Measurements from ENCODE around the gene ATP10D. TPM values are rescaled to one million over a fixed set of nuclear protein-coding genes. Genes with fewer than 3 reads are reported as not detected.

ATP10D gene
- total RNA-seq, 1 experiment from 2014 or later = 5.1 TPM

GRCh38 chr4:47606482-47606881 lies 121.4 kb downstream of the ATP10D start:
- H4K20me1 ChIP-seq (ENCODE audit: insufficient read depth) = no peaks in the 10 kb centered on the region
- H2AFZ ChIP-seq (ENCODE audit: low read depth, low read length, poor library complexity, severe bottlenecking) = no peak overlapping the region
- no peaks in the 10 kb centered on the region for H3K9me2 ChIP-seq (ENCODE audit: insufficient read depth)
- ATAC-seq (no peak), DNase-seq (ENCODE audit: low read depth, low spot score) (no peak)
- H3K4me3 ChIP-seq (replicated peaks in 1 of 2; ENCODE audit: low read depth in 1 of 2, low read length in 2 of 2) = no peak overlapping the region
- no peaks in the 10 kb centered on the region for H3K27me3 ChIP-seq (ENCODE audit: insufficient read depth, low read length)
- H3K27ac ChIP-seq (ENCODE audit: low read depth, low read length) = no peak overlapping the region
- H3K79me2 ChIP-seq (ENCODE audit: insufficient read depth, low read length) = no peaks in the 10 kb centered on the region
- H3K9me3 ChIP-seq (ENCODE audit: control insufficient read depth in 1 of 2, insufficient read depth in 1 of 2, low read depth in 1 of 2, low read length in 2 of 2) = no peaks in the 10 kb centered on the region
- BruUV-seq (replicated peaks) = no TSS peak
- RAD21 ChIA-PET (ENCODE audit: low non-redundant PET in 1 of 2, low total read pairs in 2 of 2, uncharacterized antibody in 2 of 2, unreplicated experiment in 2 of 2) = no interaction called here
- no peak for TF ChIP-seq REST (IDR thresholded peaks at IDR 0.05; ENCODE audit: low read depth)
- no peak for TF ChIP-seq ZNF274 (IDR thresholded peaks at IDR 0.05; ENCODE audit: low read depth, low read length)
- no peak for TF ChIP-seq CTCF (IDR thresholded peaks at IDR 0.05 in 2 of 3, conservative IDR thresholded peaks at IDR 0.05 in 1 of 3; ENCODE audit: borderline replicate concordance in 1 of 3, insufficient read depth in 1 of 3, low read depth in 2 of 3, low read length in 2 of 3)
- no peak for TF ChIP-seq TCF7L2 (IDR thresholded peaks at IDR 0.05; ENCODE audit: borderline replicate concordance, extremely low read depth, insufficient read depth, insufficient read length)
- no peak for TF ChIP-seq ZFX (IDR thresholded peaks at IDR 0.05)
- TF ChIP-seq, protein P1, sequence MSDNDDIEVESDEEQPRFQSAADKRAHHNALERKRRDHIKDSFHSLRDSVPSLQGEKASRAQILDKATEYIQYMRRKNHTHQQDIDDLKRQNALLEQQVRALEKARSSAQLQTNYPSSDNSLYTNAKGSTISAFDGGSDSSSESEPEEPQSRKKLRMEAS (IDR thresholded peaks at IDR 0.05) = no peak
- no peak for TF ChIP-seq EGR1 (IDR thresholded peaks at IDR 0.05; ENCODE audit: low read depth)
- no peak for TF ChIP-seq EZH2 (IDR thresholded peaks at IDR 0.05)
- no peak for TF ChIP-seq CEBPB (IDR thresholded peaks at IDR 0.05; ENCODE audit: low read depth)
- no peak for TF ChIP-seq SRF (IDR thresholded peaks at IDR 0.05; ENCODE audit: low read depth)
- TF ChIP-seq, protein P2, sequence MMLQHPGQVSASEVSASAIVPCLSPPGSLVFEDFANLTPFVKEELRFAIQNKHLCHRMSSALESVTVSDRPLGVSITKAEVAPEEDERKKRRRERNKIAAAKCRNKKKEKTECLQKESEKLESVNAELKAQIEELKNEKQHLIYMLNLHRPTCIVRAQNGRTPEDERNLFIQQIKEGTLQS (IDR thresholded peaks at IDR 0.05) = no peak
- TF ChIP-seq ZBTB33 (IDR thresholded peaks at IDR 0.05; ENCODE audit: extremely low read depth, insufficient replicate concordance, low read length) = no peak
- no peak for TF ChIP-seq FOSL1 (IDR thresholded peaks at IDR 0.05; ENCODE audit: low read depth)
- TF ChIP-seq YY1 (IDR thresholded peaks at IDR 0.05; ENCODE audit: extremely low read depth, insufficient replicate concordance, low read depth, low read length) = no peak
- TF ChIP-seq JUND (IDR thresholded peaks at IDR 0.05) = no peak
- TF ChIP-seq SP1 (IDR thresholded peaks at IDR 0.05; ENCODE audit: low read depth) = no peak
- no peak for TF ChIP-seq SIN3A (IDR thresholded peaks at IDR 0.05; ENCODE audit: low read depth)
- TF ChIP-seq EZH2phosphoT487 (IDR thresholded peaks at IDR 0.05; ENCODE audit: borderline replicate concordance) = no peak
- no peak for TF ChIP-seq CBX3 (IDR thresholded peaks at IDR 0.05; ENCODE audit: low read depth)
- H3K4me1 ChIP-seq (ENCODE audit: control insufficient read depth in 1 of 2, insufficient read depth in 2 of 2, low read length in 2 of 2) = no peaks in the 10 kb centered on the region
- POLR2A ChIA-PET = no interaction called here
- CTCF ChIA-PET = no interaction called here
- H3K4me2 ChIP-seq (ENCODE audit: low read length) = no peak overlapping the region
- intact Hi-C loops (cut with micrococcal nuclease) = no loop called here
- H3K36me3 ChIP-seq (ENCODE audit: control insufficient read depth in 1 of 2, insufficient read depth in 2 of 2, low read length in 2 of 2) = no peaks in the 10 kb centered on the region
- no peak overlapping the region for H3K9ac ChIP-seq (ENCODE audit: low read length)

Data from HCT116 (cell line).